Stimulated activated CD4-positive, alpha-beta T cell treated with anti-CD3 and anti-CD28 coated beads, Interleukin-1b, Interleukin-23, amount 100 ng/mL, for 24 hours (primary cell): ENCODE measurements around the gene COPS6.
"Not testable (repeated sequence)": the region's sequence is repeated elsewhere in the genome, so short reads cannot be mapped to it uniquely, and the experiment has no call there.

Experiments
- DNase-seq, 4 experiments: peaks; one replicate each; pipeline ENCODE4 v3.0.0-alpha.2; 2020; ENCODE audit warnings: low read depth in 4 of 4, low spot score in 1 of 4

The COPS6 gene

GRCh38 chr7:100126239-100126930 lies 37.6 kb downstream of the COPS6 start:
- DNase-seq, result no peak

- peak; percentile 71 to 86 (median 84) for DNase-seq
Measured at GRCh38 chr7:100126931-100127865, 38.4 kb downstream of the COPS6 start, which contains the start of gene MBLAC1. MBLAC1 (plus strand) TSS chr7:100126967; CDS start chr7:100127396, 429 bp downstream.

GRCh38 chr7:100127866-100128636 lies 39.3 kb downstream of the COPS6 start:
- DNase-seq, result no peak

- no peak for DNase-seq
Measured at GRCh38 chr7:100128637-100128963, 39.8 kb downstream of the COPS6 start.

GRCh38 chr7:100130220-100130607 lies 41.4 kb downstream of the COPS6 start:
- DNase-seq, result not testable (repeated sequence)

- DNase-seq, result peak; percentile 66 to 92 (median 72)
Measured at GRCh38 chr7:100130608-100131453, 42.1 kb downstream of the COPS6 start.

- DNase-seq, result no peak
Measured at GRCh38 chr7:100132126-100132525, 43.4 kb downstream of the COPS6 start.

- DNase-seq, result peak in 2 of 4 experiments; percentile 40 to 59
Measured at GRCh38 chr7:100132697-100133151, 44.0 kb downstream of the COPS6 start.

GRCh38 chr7:100137851-100138760 lies 49.3 kb downstream of the COPS6 start:
- no peak for DNase-seq

GRCh38 chr7:100141555-100141949 lies 52.8 kb downstream of the COPS6 start:
- DNase-seq, result no peak
